Mammary epithelial cell (primary cell): ENCODE data around the gene PDGFB.

Source experiments
- CTCF ChIP-seq, 2 donors: IDR thresholded peaks in 1 of 2; conservative IDR thresholded peaks in 1 of 2; 2 replicates each; pipeline ENCODE4 v1.5.1; 2011 to 2012; ENCODE audit warnings: inconsistent platforms in 2 of 2, low read length in 2 of 2, mild to moderate bottlenecking in 2 of 2, control low read depth in 1 of 2, low read depth in 1 of 2; ENCODE audit not compliant: insufficient read depth in 1 of 2; ENCODE audit errors: extremely low read depth in 1 of 2
- EZH2 ChIP-seq: IDR thresholded peaks from 2 replicates; pipeline ENCODE4 v1.6.1; 2012; ENCODE audit warnings: low read length, inconsistent platforms, borderline replicate concordance

GRCh38 chr22:39215070-39215396 is 29.7 kb downstream of the PDGFB start:
- TF ChIP-seq CTCF (conservative IDR thresholded peaks at IDR 0.05 in 1 of 2, IDR thresholded peaks at IDR 0.05 in 1 of 2; ENCODE audit: extremely low read depth in 1 of 2, insufficient read depth in 1 of 2, low read depth in 1 of 2, low read length in 2 of 2), result no peak
- no peak for TF ChIP-seq EZH2
